Peyer's patch (tissue), 4 donors: ENCODE results near the gene C11orf58. TPM values are rescaled to one million over a fixed set of nuclear protein-coding genes. Genes with fewer than 3 reads are reported as not detected.

Source experiments
- DNase-seq, 3 donors: peaks; one replicate each; pipeline ENCODE4 v3.0.0-alpha.2; 2017 to 2019
- H3K27ac ChIP-seq, 4 donors: fragments of 200-600 bp; sonication (generic); one replicate each; pipeline ENCODE4 v1.5.1; 2016 to 2019
- H3K27me3 ChIP-seq, 2 donors: fragments of 200-600 bp; sonication (generic); one replicate each; pipeline ENCODE4 v1.5.1; 2019
- H3K36me3 ChIP-seq, 3 donors: fragments of 200-600 bp; sonication (generic); one replicate each; pipeline ENCODE4 v1.5.1; 2016 to 2019
- H3K4me1 ChIP-seq, 4 donors: fragments of 200-600 bp; sonication (generic); one replicate each; pipeline ENCODE4 v1.5.1; 2016 to 2019
- H3K4me3 ChIP-seq, 4 donors: fragments of 200-600 bp; sonication (generic); 1 replicate in 3 of 4; 2 replicates in 1 of 4; pipeline ENCODE4 v1.5.1; 2016 to 2019; ENCODE audit warnings: mild to moderate bottlenecking in 1 of 4
- H3K9me3 ChIP-seq, 4 donors: fragments of 200-600 bp; sonication (generic); one replicate each; pipeline ENCODE4 v1.5.1; 2016 to 2019; ENCODE audit warnings: mild to moderate bottlenecking in 1 of 4
- CTCF ChIP-seq, 6 experiments: fragments of 450-650 bp in 4 of 6; fragments of 200-600 bp in 2 of 6; sonication (generic) in 1 of 6; IDR thresholded peaks; one replicate each; pipeline ENCODE4 v1.5.1; 2017 to 2019; ENCODE audit warnings: antibody characterized with exemption in 6 of 6, mild to moderate bottlenecking in 3 of 6, moderate library complexity in 1 of 6
- POLR2A ChIP-seq, 2 donors: fragments of 450-650 bp; IDR thresholded peaks; one replicate each; pipeline ENCODE4 v1.5.1; 2017; ENCODE audit warnings: antibody characterized with exemption in 2 of 2, mild to moderate bottlenecking in 2 of 2, moderate library complexity in 2 of 2
- total RNA-seq, 4 donors: library from RNA; depleted of rRNA; stranded (reverse); fragments of >200 nt; gene quantifications; one replicate each; pipeline ENCODE4 v1.1.0, GENCODE V29; 2016

C11orf58 gene
- total RNA-seq, 4 donors from 2014 or later = 47.9 to 143 (median 80.3) TPM

GRCh38 chr11:16727806-16728205 is 10.6 kb upstream of the C11orf58 start:
- Histone ChIP-seq H3K4me1 (no peaks in the 10 kb centered on the region), H3K27me3 (no peaks in the 10 kb centered on the region), H3K9me3 (no peaks in the 10 kb centered on the region), H3K36me3 (no peaks in the 10 kb centered on the region), H3K27ac (no peak overlapping the region), H3K4me3 (no peak overlapping the region)
- DNase-seq = no peak
- TF ChIP-seq POLR2A (IDR thresholded peaks at IDR 0.05) = no peak
- no peak for TF ChIP-seq CTCF (IDR thresholded peaks at IDR 0.05)

GRCh38 chr11:16737818-16738192 is 642 bp upstream of the C11orf58 start:
- peak in 1 of 3 donors; percentile 23 for DNase-seq
- H3K4me1 ChIP-seq = peaks cover 0 to 23% (median 3%) of the 10 kb centered on the region in 4 donors
- H3K36me3 ChIP-seq = no peaks in the 10 kb centered on the region

GRCh38 chr11:16738947-16739815 is 734 bp downstream of the C11orf58 start:
- TF ChIP-seq POLR2A (IDR thresholded peaks at IDR 0.05) (no peak), CTCF (IDR thresholded peaks at IDR 0.05) (no peak)
- Histone ChIP-seq H3K4me1 (peaks cover 0 to 29% (median 3%) of the 10 kb centered on the region in 4 donors), H3K4me3 (peak overlapping the region; percentile 68 to 91 (median 82)), H3K9me3 (no peaks in the 10 kb centered on the region), H3K36me3 (no peaks in the 10 kb centered on the region), H3K27ac (peak overlapping the region; percentile 85 to 94 (median 92)), H3K27me3 (no peaks in the 10 kb centered on the region)
- no peak for DNase-seq

More at GRCh38 chr11:16737818-16738192, 642 bp upstream of the C11orf58 start:
- TF ChIP-seq CTCF (IDR thresholded peaks at IDR 0.05) (no peak), POLR2A (IDR thresholded peaks at IDR 0.05) (no peak)
- Histone ChIP-seq H3K9me3 (no peaks in the 10 kb centered on the region), H3K4me3 (peak overlapping the region; percentile 68 to 91 (median 82)), H3K27me3 (no peaks in the 10 kb centered on the region), H3K27ac (peak overlapping the region; percentile 85 to 94 (median 92))

GRCh38 chr11:16741473-16741872 is 3.0 kb downstream of the C11orf58 start:
- Histone ChIP-seq H3K4me3 (no peak overlapping the region), H3K36me3 (peaks cover 0 to 16% (median 0%) of the 10 kb centered on the region in 3 donors), H3K27ac (no peak overlapping the region), H3K27me3 (no peaks in the 10 kb centered on the region), H3K9me3 (no peaks in the 10 kb centered on the region), H3K4me1 (peaks cover 0 to 29% (median 3%) of the 10 kb centered on the region in 4 donors)
- no peak for DNase-seq
- TF ChIP-seq CTCF (IDR thresholded peaks at IDR 0.05) (no peak), POLR2A (IDR thresholded peaks at IDR 0.05) (no peak)

- peaks cover 0 to 36% (median 0%) of the 10 kb centered on the region in 3 donors for H3K36me3 ChIP-seq
- H3K4me1 ChIP-seq = peaks cover 0 to 29% (median 3%) of the 10 kb centered on the region in 4 donors
- H3K4me3 ChIP-seq = no peak overlapping the region
- H3K27ac ChIP-seq = no peak overlapping the region
- H3K9me3 ChIP-seq = no peaks in the 10 kb centered on the region
- no peak for TF ChIP-seq CTCF (IDR thresholded peaks at IDR 0.05)
- no peak for TF ChIP-seq POLR2A (IDR thresholded peaks at IDR 0.05)
- no peaks in the 10 kb centered on the region for H3K27me3 ChIP-seq
- DNase-seq = no peak
These were observed 5.0 kb downstream of the C11orf58 start for GRCh38 chr11:16743478-16743877.
